ENCODE data around the gene NLGN1. TPM values are rescaled to one million over a fixed set of nuclear protein-coding genes. Genes with fewer than 3 reads are reported as not detected.
A peak's percentile ranks its signal among the peaks of the same experiment; 100 is the strongest.

NLGN1 gene
- total RNA-seq, 1 experiment from 2014 or later: 5.2 TPM

DNA sequence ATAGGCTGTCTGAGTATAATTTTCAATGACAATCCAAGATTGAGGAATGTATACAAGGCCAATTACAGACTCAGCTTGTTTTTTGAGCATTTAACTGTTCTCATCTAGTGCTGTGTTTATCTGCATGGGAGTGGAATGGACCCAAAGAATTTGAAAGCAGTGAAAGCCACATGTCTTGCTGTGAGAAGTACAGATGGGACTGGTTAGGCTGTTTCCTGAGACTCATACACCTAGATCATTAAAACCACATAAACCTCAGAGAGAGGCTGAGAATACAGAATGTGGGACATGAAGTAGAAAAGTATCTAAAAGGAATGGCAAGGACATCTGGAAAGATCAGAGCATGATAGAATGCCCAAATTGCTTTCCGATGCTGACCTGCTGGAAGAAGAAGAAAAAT is 224.6 kb downstream of the NLGN1 start:
- no peak overlapping the region for H4K8ac ChIP-seq (replicated peaks; ENCODE audit: insufficient read length, low read depth, low read length)
- H3K4me1 ChIP-seq (ENCODE audit: insufficient read depth, low read length): no peaks in the 10 kb centered on the region; the same call in 1 of the 2 replicates
- H3K4me2 ChIP-seq (ENCODE audit: insufficient read depth, insufficient read length, low read length): no peak overlapping the region
- H2BK20ac ChIP-seq (ENCODE audit: low read depth, low read length, poor library complexity, severe bottlenecking): no peak overlapping the region
- Mint-ChIP-seq H3K27ac (peak overlapping the region in 1 of 3 experiments; percentile 8; a peak in 1 of 7 replicates), H3K9me3 (no peaks in the 10 kb centered on the region), H3K36me3 (ENCODE audit: insufficient read depth in 1 of 3, low read depth in 3 of 3) (no peaks in the 10 kb centered on the region), H3K4me3 (no peak overlapping the region), H3K4me1 (no peaks in the 10 kb centered on the region), H3K27me3 (ENCODE audit: low read depth) (no peaks in the 10 kb centered on the region)
- H3T11ph ChIP-seq (ENCODE audit: low read length): no peak overlapping the region
- no CpG with 5 or more reads among the region's 1 CpG for WGBS (ENCODE audit: extremely low coverage, insufficient read length, low lambda C conversion rate)
- no peak overlapping the region for H2BK5ac ChIP-seq (ENCODE audit: insufficient read length, low read length)
- H3K9me3 ChIP-seq (ENCODE audit: control insufficient read depth, low read depth, low read length): no peaks in the 10 kb centered on the region
- no peaks in the 10 kb centered on the region for H3K27me3 ChIP-seq (ENCODE audit: insufficient read depth, low read length)
- H3K27ac ChIP-seq (ENCODE audit: insufficient read length, low read depth, low read length): no peak overlapping the region
- H3K9ac ChIP-seq (ENCODE audit: extremely low read depth, insufficient read length, low read length): no peak overlapping the region
- no peak for DNase-seq
- H4K20me1 ChIP-seq (ENCODE audit: control insufficient read depth, insufficient read depth, insufficient read length): no peaks in the 10 kb centered on the region
- no peak overlapping the region for H2BK12ac ChIP-seq (ENCODE audit: insufficient read length, low read depth, low read length)
- no peak overlapping the region for H4K5ac ChIP-seq (ENCODE audit: insufficient read length, low read depth, low read length)
- TF ChIP-seq, protein P1, sequence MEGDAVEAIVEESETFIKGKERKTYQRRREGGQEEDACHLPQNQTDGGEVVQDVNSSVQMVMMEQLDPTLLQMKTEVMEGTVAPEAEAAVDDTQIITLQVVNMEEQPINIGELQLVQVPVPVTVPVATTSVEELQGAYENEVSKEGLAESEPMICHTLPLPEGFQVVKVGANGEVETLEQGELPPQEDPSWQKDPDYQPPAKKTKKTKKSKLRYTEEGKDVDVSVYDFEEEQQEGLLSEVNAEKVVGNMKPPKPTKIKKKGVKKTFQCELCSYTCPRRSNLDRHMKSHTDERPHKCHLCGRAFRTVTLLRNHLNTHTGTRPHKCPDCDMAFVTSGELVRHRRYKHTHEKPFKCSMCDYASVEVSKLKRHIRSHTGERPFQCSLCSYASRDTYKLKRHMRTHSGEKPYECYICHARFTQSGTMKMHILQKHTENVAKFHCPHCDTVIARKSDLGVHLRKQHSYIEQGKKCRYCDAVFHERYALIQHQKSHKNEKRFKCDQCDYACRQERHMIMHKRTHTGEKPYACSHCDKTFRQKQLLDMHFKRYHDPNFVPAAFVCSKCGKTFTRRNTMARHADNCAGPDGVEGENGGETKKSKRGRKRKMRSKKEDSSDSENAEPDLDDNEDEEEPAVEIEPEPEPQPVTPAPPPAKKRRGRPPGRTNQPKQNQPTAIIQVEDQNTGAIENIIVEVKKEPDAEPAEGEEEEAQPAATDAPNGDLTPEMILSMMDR (conservative IDR thresholded peaks at IDR 0.05): no peak
- no peak overlapping the region for H3K56ac ChIP-seq (ENCODE audit: insufficient read length, low read depth, low read length)
- H3K79me2 ChIP-seq (ENCODE audit: insufficient read depth, low read length): no peaks in the 10 kb centered on the region
- H3K14ac ChIP-seq (ENCODE audit: insufficient read depth, low read length): no peak overlapping the region
- no peak overlapping the region for H3K18ac ChIP-seq (ENCODE audit: insufficient read length, low read depth, low read length)
- H3K4ac ChIP-seq (ENCODE audit: low read depth, low read length): no peak overlapping the region
- H4K91ac ChIP-seq (ENCODE audit: insufficient read length, low read depth, low read length): no peak overlapping the region
- H3K23ac ChIP-seq (ENCODE audit: insufficient read length, low read depth, low read length): no peak overlapping the region
- no peak overlapping the region for H2BK15ac ChIP-seq (ENCODE audit: low read depth, low read length)
- H3K79me1 ChIP-seq (ENCODE audit: insufficient read depth, low read depth, low read length, poor library complexity, severe bottlenecking): no peaks in the 10 kb centered on the region
- H2BK120ac ChIP-seq (ENCODE audit: low read depth, low read length, poor library complexity, severe bottlenecking): no peak overlapping the region
- H2AFZ ChIP-seq (ENCODE audit: low read length): no peak overlapping the region
- H3K23me2 ChIP-seq (ENCODE audit: insufficient read length, low read depth, low read length, poor library complexity, severe bottlenecking): no peaks in the 10 kb centered on the region
- H2AK5ac ChIP-seq (ENCODE audit: insufficient read length, low read length): no peak overlapping the region

All from H9 (cell line).